ENCODE measurements around the gene IGF1R. TPM values are rescaled to one million over a fixed set of nuclear protein-coding genes. Genes with fewer than 3 reads are reported as not detected.

The IGF1R gene
- total RNA-seq, 6 donors from 2014 or later, result 31.0 to 142 (median 63.8) TPM

GRCh38 chr15:98668566-98669308 lies 20.4 kb downstream of the IGF1R start:
- H3K4me3 ChIP-seq, result no peak overlapping the region
- peaks cover 29 to 86% (median 64%) of the 10 kb centered on the region in 4 donors for H3K4me1 ChIP-seq
- no peaks in the 10 kb centered on the region for H3K27me3 ChIP-seq
- H3K9me3 ChIP-seq, result no peaks in the 10 kb centered on the region
- WGBS, 2 donors, result 56 to 64% methylated on average over 10 of the region's 10 CpGs
- peak overlapping the region in 2 of 4 donors; percentile 24 to 49 for H3K27ac ChIP-seq
- H3K36me3 ChIP-seq, result no peaks in the 10 kb centered on the region
- ATAC-seq (ENCODE audit: low FRiP score in 2 of 2) (no peak), DNase-seq (no peak)
- TF ChIP-seq CTCF (IDR thresholded peaks at IDR 0.05), result no peak
- no peak for TF ChIP-seq EP300 (IDR thresholded peaks at IDR 0.05)
- TF ChIP-seq POLR2AphosphoS5 (IDR thresholded peaks at IDR 0.05), result no peak
- TF ChIP-seq POLR2A (IDR thresholded peaks at IDR 0.05), result no peak

GRCh38 chr15:98669638-98670037 lies 21.3 kb downstream of the IGF1R start:
- H3K27ac ChIP-seq, result peak overlapping the region in 2 of 4 donors; percentile 11 to 65
- TF ChIP-seq EP300 (IDR thresholded peaks at IDR 0.05), result no peak
- TF ChIP-seq CTCF (IDR thresholded peaks at IDR 0.05), result no peak
- TF ChIP-seq POLR2A (IDR thresholded peaks at IDR 0.05), result no peak
- no peak for TF ChIP-seq POLR2AphosphoS5 (IDR thresholded peaks at IDR 0.05)
- DNase-seq (no peak), ATAC-seq (ENCODE audit: low FRiP score in 2 of 2) (no peak)
- peaks cover 28 to 87% (median 63%) of the 10 kb centered on the region in 4 donors for H3K4me1 ChIP-seq
- no peak overlapping the region for H3K4me3 ChIP-seq
- WGBS, 2 donors, result 94 to 96% methylated on average over 5 to 7 of the region's 7 CpGs
- H3K27me3 ChIP-seq, result no peaks in the 10 kb centered on the region
- no peaks in the 10 kb centered on the region for H3K36me3 ChIP-seq
- H3K9me3 ChIP-seq, result no peaks in the 10 kb centered on the region

- ATAC-seq (ENCODE audit: low FRiP score in 2 of 2), result no peak
- Histone ChIP-seq H3K4me1 (peaks cover 28 to 78% (median 57%) of the 10 kb centered on the region in 4 donors), H3K9me3 (no peaks in the 10 kb centered on the region), H3K27me3 (no peaks in the 10 kb centered on the region), H3K27ac (peak overlapping the region; percentile 2 to 75 (median 66)), H3K4me3 (no peak overlapping the region), H3K36me3 (no peaks in the 10 kb centered on the region)
- 46 to 51% methylated on average over 6 of the region's 6 CpGs for WGBS, 2 donors
- TF ChIP-seq CTCF (IDR thresholded peaks at IDR 0.05) (no peak), POLR2A (IDR thresholded peaks at IDR 0.05) (no peak), POLR2AphosphoS5 (IDR thresholded peaks at IDR 0.05) (no peak), EP300 (IDR thresholded peaks at IDR 0.05) (no peak)
- no peak for DNase-seq
Observed at GRCh38 chr15:98671060-98672008, 23.0 kb downstream of the IGF1R start.

- Histone ChIP-seq H3K4me3 (no peak overlapping the region), H3K27me3 (no peaks in the 10 kb centered on the region), H3K27ac (peak overlapping the region in 1 of 4 donors; percentile 19), H3K36me3 (no peaks in the 10 kb centered on the region), H3K4me1 (peaks cover 20 to 69% (median 52%) of the 10 kb centered on the region in 4 donors), H3K9me3 (no peaks in the 10 kb centered on the region)
- no peak for ATAC-seq (ENCODE audit: low FRiP score in 2 of 2)
- no peak for DNase-seq
- 84 to 86% methylated on average over 4 of the region's 4 CpGs for WGBS, 2 donors
- TF ChIP-seq POLR2A (IDR thresholded peaks at IDR 0.05) (no peak), EP300 (IDR thresholded peaks at IDR 0.05) (no peak), POLR2AphosphoS5 (IDR thresholded peaks at IDR 0.05) (no peak), CTCF (IDR thresholded peaks at IDR 0.05) (no peak)
Observed at GRCh38 chr15:98673133-98673532, 24.8 kb downstream of the IGF1R start.
